Measurements from ENCODE around the gene DARS2.
"Not testable (repeated sequence)": the region's sequence is repeated elsewhere in the genome, so short reads cannot be mapped to it uniquely, and the experiment has no call there.

The DARS2 gene

GRCh38 chr1:173857363-173857917 is 33.0 kb downstream of the DARS2 start:
- no peaks in the 10 kb centered on the region for H3K27me3 ChIP-seq (replicated peaks; ENCODE audit: control insufficient read depth, insufficient read depth, low read length)
- H3K36me3 ChIP-seq (ENCODE audit: control insufficient read depth, insufficient read depth, low read length) = peaks cover 4% of the 10 kb centered on the region
- no peak for DNase-seq (ENCODE audit: extremely low read depth, insufficient read length)
- TF ChIP-seq CTCF (IDR thresholded peaks at IDR 0.05; ENCODE audit: insufficient read depth, low read length, poor library complexity, severe bottlenecking) = no peak
- no peak overlapping the region for H3K4me3 ChIP-seq (replicated peaks; ENCODE audit: low read depth, low read length)

- not testable (repeated sequence) for DNase-seq (ENCODE audit: extremely low read depth, insufficient read length); H3K4me3 ChIP-seq (replicated peaks; ENCODE audit: low read depth, low read length); H3K36me3 ChIP-seq (ENCODE audit: control insufficient read depth, insufficient read depth, low read length)
Observed at GRCh38 chr1:173859547-173859946, 35.1 kb downstream of the DARS2 start.

GRCh38 chr1:173860065-173860464 is 35.6 kb downstream of the DARS2 start:
- peaks cover 9% of the 10 kb centered on the region for H3K36me3 ChIP-seq (ENCODE audit: control insufficient read depth, insufficient read depth, low read length)
- H3K27me3 ChIP-seq (replicated peaks; ENCODE audit: control insufficient read depth, insufficient read depth, low read length) = no peaks in the 10 kb centered on the region

More at GRCh38 chr1:173859547-173859946, 35.1 kb downstream of the DARS2 start:
- not testable (repeated sequence) for H3K27me3 ChIP-seq (replicated peaks; ENCODE audit: control insufficient read depth, insufficient read depth, low read length)

GRCh38 chr1:173861731-173862145 is 37.3 kb downstream of the DARS2 start:
- Histone ChIP-seq H3K36me3 (ENCODE audit: control insufficient read depth, insufficient read depth, low read length) (peaks cover 14% of the 10 kb centered on the region), H3K27me3 (replicated peaks; ENCODE audit: control insufficient read depth, insufficient read depth, low read length) (no peaks in the 10 kb centered on the region), H3K4me3 (replicated peaks; ENCODE audit: low read depth, low read length) (no peak overlapping the region)
- DNase-seq (ENCODE audit: extremely low read depth, insufficient read length) = no peak
- no peak for TF ChIP-seq CTCF (IDR thresholded peaks at IDR 0.05; ENCODE audit: insufficient read depth, low read length, poor library complexity, severe bottlenecking)

More at GRCh38 chr1:173860065-173860464, 35.6 kb downstream of the DARS2 start:
- no peak for TF ChIP-seq CTCF (IDR thresholded peaks at IDR 0.05; ENCODE audit: insufficient read depth, low read length, poor library complexity, severe bottlenecking)
- no peak for DNase-seq (ENCODE audit: extremely low read depth, insufficient read length)
- H3K4me3 ChIP-seq (replicated peaks; ENCODE audit: low read depth, low read length) = no peak overlapping the region

- H3K36me3 ChIP-seq (ENCODE audit: control insufficient read depth, insufficient read depth, low read length) = peaks cover 12% of the 10 kb centered on the region
- H3K27me3 ChIP-seq (replicated peaks; ENCODE audit: control insufficient read depth, insufficient read depth, low read length); H3K4me3 ChIP-seq (replicated peaks; ENCODE audit: low read depth, low read length); DNase-seq (ENCODE audit: extremely low read depth, insufficient read length): not testable (repeated sequence)
Observed at GRCh38 chr1:173862146-173862768, 37.8 kb downstream of the DARS2 start.

GRCh38 chr1:173862769-173863223 is 38.3 kb downstream of the DARS2 start:
- TF ChIP-seq CTCF (IDR thresholded peaks at IDR 0.05; ENCODE audit: insufficient read depth, low read length, poor library complexity, severe bottlenecking) = no peak
- no peak for DNase-seq (ENCODE audit: extremely low read depth, insufficient read length)
- Histone ChIP-seq H3K36me3 (ENCODE audit: control insufficient read depth, insufficient read depth, low read length) (peaks cover 10% of the 10 kb centered on the region), H3K27me3 (replicated peaks; ENCODE audit: control insufficient read depth, insufficient read depth, low read length) (no peaks in the 10 kb centered on the region), H3K4me3 (replicated peaks; ENCODE audit: low read depth, low read length) (no peak overlapping the region)

Data from GM06990 (cell line).